IPS-18a (cell line): ENCODE measurements around the gene MALT1.

Experiments used
- H3K27ac ChIP-seq: one replicate; pipeline ENCODE4 v1.5.1; 2013; ENCODE audit warnings: low read length
- H3K27me3 ChIP-seq: one replicate; pipeline ENCODE4 v1.6.1; 2013; ENCODE audit warnings: mild to moderate bottlenecking, low read length; ENCODE audit not compliant: control insufficient read depth, insufficient read depth
- H3K36me3 ChIP-seq: one replicate; pipeline ENCODE4 v1.6.1; 2013; ENCODE audit warnings: low read depth, low read length; ENCODE audit not compliant: control insufficient read depth
- H3K4me1 ChIP-seq: one replicate; pipeline ENCODE4 v1.6.1; 2013; ENCODE audit warnings: low read depth, low read length; ENCODE audit not compliant: control insufficient read depth
- H3K4me3 ChIP-seq: one replicate; pipeline ENCODE4 v1.5.1; 2013; ENCODE audit warnings: low read length
- H3K9ac ChIP-seq: one replicate; pipeline ENCODE4 v1.6.1; 2013; ENCODE audit warnings: mild to moderate bottlenecking, low read length, moderate library complexity
- H3K9me3 ChIP-seq: one replicate; pipeline ENCODE4 v1.6.1; 2013; ENCODE audit warnings: low read depth, low read length; ENCODE audit not compliant: control insufficient read depth

Gene MALT1

GRCh38 chr18:58671111-58671631 is at the start of gene MALT1:
TSS of gene MALT1 (plus strand) at chr18:58671465. CDS start at chr18:58671644, 179 bp downstream.
- no peak within 1 kb of the TSS for H3K27ac ChIP-seq
- no peaks in the 10 kb centered on the region for H3K9me3 ChIP-seq
- no peaks in the 10 kb centered on the region for H3K36me3 ChIP-seq
- H3K4me1 ChIP-seq, result peaks cover 15% of the 10 kb centered on the region
- peak within 1 kb of the TSS; percentile 64 for H3K9ac ChIP-seq
- H3K4me3 ChIP-seq, result peak within 1 kb of the TSS; percentile 72
- H3K27me3 ChIP-seq, result peaks cover 10% of the 10 kb centered on the region

- Histone ChIP-seq H3K4me3 (no peak overlapping the region), H3K4me1 (peaks cover 9% of the 10 kb centered on the region), H3K9me3 (no peaks in the 10 kb centered on the region), H3K36me3 (no peaks in the 10 kb centered on the region), H3K9ac (no peak overlapping the region), H3K27me3 (no peaks in the 10 kb centered on the region), H3K27ac (no peak overlapping the region)
Observed at GRCh38 chr18:58624011-58624410, 47.3 kb upstream of the MALT1 start.

GRCh38 chr18:58625839-58626238 is 45.4 kb upstream of the MALT1 start:
- H3K4me1 ChIP-seq, result peaks cover 11% of the 10 kb centered on the region
- H3K4me3 ChIP-seq, result no peak overlapping the region
- no peaks in the 10 kb centered on the region for H3K27me3 ChIP-seq
- no peak overlapping the region for H3K27ac ChIP-seq
- no peak overlapping the region for H3K9ac ChIP-seq
- H3K9me3 ChIP-seq, result no peaks in the 10 kb centered on the region
- no peaks in the 10 kb centered on the region for H3K36me3 ChIP-seq

GRCh38 chr18:58630071-58630470 is 41.2 kb upstream of the MALT1 start:
- Histone ChIP-seq H3K36me3 (no peaks in the 10 kb centered on the region), H3K4me1 (peaks cover 11% of the 10 kb centered on the region), H3K9me3 (no peaks in the 10 kb centered on the region), H3K27ac (no peak overlapping the region), H3K9ac (no peak overlapping the region), H3K4me3 (no peak overlapping the region), H3K27me3 (no peaks in the 10 kb centered on the region)

GRCh38 chr18:58631301-58631700 is 40.0 kb upstream of the MALT1 start:
- H3K9ac ChIP-seq, result no peak overlapping the region
- H3K4me1 ChIP-seq, result peaks cover 11% of the 10 kb centered on the region
- H3K9me3 ChIP-seq, result no peaks in the 10 kb centered on the region
- no peak overlapping the region for H3K27ac ChIP-seq
- no peaks in the 10 kb centered on the region for H3K27me3 ChIP-seq
- H3K36me3 ChIP-seq, result no peaks in the 10 kb centered on the region
- H3K4me3 ChIP-seq, result no peak overlapping the region

- Histone ChIP-seq H3K9ac (no peak overlapping the region), H3K9me3 (no peaks in the 10 kb centered on the region), H3K4me1 (peaks cover 11% of the 10 kb centered on the region), H3K27me3 (no peaks in the 10 kb centered on the region), H3K4me3 (no peak overlapping the region), H3K36me3 (no peaks in the 10 kb centered on the region), H3K27ac (no peak overlapping the region)
Observed at GRCh38 chr18:58632552-58632951, 38.7 kb upstream of the MALT1 start.

GRCh38 chr18:58633874-58634273 is 37.4 kb upstream of the MALT1 start:
- peaks cover 17% of the 10 kb centered on the region for H3K4me1 ChIP-seq
- no peak overlapping the region for H3K27ac ChIP-seq
- no peaks in the 10 kb centered on the region for H3K27me3 ChIP-seq
- H3K36me3 ChIP-seq, result no peaks in the 10 kb centered on the region
- no peak overlapping the region for H3K9ac ChIP-seq
- H3K9me3 ChIP-seq, result no peaks in the 10 kb centered on the region
- no peak overlapping the region for H3K4me3 ChIP-seq

GRCh38 chr18:58635891-58636290 is 35.4 kb upstream of the MALT1 start:
- no peak overlapping the region for H3K9ac ChIP-seq
- H3K27ac ChIP-seq, result no peak overlapping the region
- H3K27me3 ChIP-seq, result no peaks in the 10 kb centered on the region
- no peaks in the 10 kb centered on the region for H3K36me3 ChIP-seq
- H3K9me3 ChIP-seq, result no peaks in the 10 kb centered on the region
- peaks cover 26% of the 10 kb centered on the region for H3K4me1 ChIP-seq
- H3K4me3 ChIP-seq, result no peak overlapping the region

- peaks cover 36% of the 10 kb centered on the region for H3K4me1 ChIP-seq
- no peak overlapping the region for H3K27ac ChIP-seq
- no peak overlapping the region for H3K9ac ChIP-seq
- H3K27me3 ChIP-seq, result no peaks in the 10 kb centered on the region
- no peaks in the 10 kb centered on the region for H3K36me3 ChIP-seq
- H3K9me3 ChIP-seq, result no peaks in the 10 kb centered on the region
- no peak overlapping the region for H3K4me3 ChIP-seq
Observed at GRCh38 chr18:58637197-58637596, 34.1 kb upstream of the MALT1 start.

- Histone ChIP-seq H3K4me3 (no peak overlapping the region), H3K9me3 (no peaks in the 10 kb centered on the region), H3K27me3 (no peaks in the 10 kb centered on the region), H3K27ac (no peak overlapping the region), H3K4me1 (peaks cover 37% of the 10 kb centered on the region), H3K36me3 (no peaks in the 10 kb centered on the region), H3K9ac (no peak overlapping the region)
Observed at GRCh38 chr18:58637946-58638345, 33.3 kb upstream of the MALT1 start.

- H3K4me3 ChIP-seq, result no peak overlapping the region
- no peaks in the 10 kb centered on the region for H3K36me3 ChIP-seq
- H3K27ac ChIP-seq, result no peak overlapping the region
- H3K4me1 ChIP-seq, result peaks cover 37% of the 10 kb centered on the region
- no peak overlapping the region for H3K9ac ChIP-seq
- no peaks in the 10 kb centered on the region for H3K9me3 ChIP-seq
- H3K27me3 ChIP-seq, result no peaks in the 10 kb centered on the region
Observed at GRCh38 chr18:58638441-58638840, 32.8 kb upstream of the MALT1 start.

GRCh38 chr18:58639237-58639636 is 32.0 kb upstream of the MALT1 start:
- H3K27me3 ChIP-seq, result no peaks in the 10 kb centered on the region
- H3K27ac ChIP-seq, result no peak overlapping the region
- peaks cover 37% of the 10 kb centered on the region for H3K4me1 ChIP-seq
- no peak overlapping the region for H3K4me3 ChIP-seq
- no peaks in the 10 kb centered on the region for H3K36me3 ChIP-seq
- no peaks in the 10 kb centered on the region for H3K9me3 ChIP-seq
- no peak overlapping the region for H3K9ac ChIP-seq
